ENCODE results near the gene EMC6.

EMC6 gene

DNA sequence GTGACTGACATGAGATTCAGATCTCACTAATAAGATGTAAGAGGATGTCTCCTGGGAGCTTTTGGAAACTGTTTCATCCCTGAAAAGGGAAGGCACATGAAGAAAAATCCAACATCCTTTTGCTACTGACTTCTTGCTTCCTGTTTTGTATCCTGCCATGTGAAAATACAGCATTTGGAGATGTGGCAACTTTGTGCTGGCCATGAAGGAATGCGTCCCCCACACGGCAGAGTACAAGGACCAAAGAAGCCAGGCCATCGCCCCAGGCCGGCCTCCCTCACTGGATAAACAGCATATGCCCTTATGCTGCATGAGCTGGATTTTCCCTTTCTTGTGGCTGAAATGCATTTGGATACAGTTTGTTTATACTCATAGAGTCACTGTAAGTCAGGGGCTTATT lies 49.6 kb downstream of the EMC6 start:
- DNase-seq, result no peak

GRCh38 chr17:3719265-3719664 lies 50.7 kb downstream of the EMC6 start:
- DNase-seq, result no peak

All from NCI-H2171 (cell line).